GM18909 (cell line): ENCODE results near the gene RNPC3.
"Not testable (repeated sequence)": the region's sequence is repeated elsewhere in the genome, so short reads cannot be mapped to it uniquely, and the experiment has no call there.

Source experiments
- ATAC-seq: cut with Tn5 transposase; IDR thresholded peaks from one replicate; pipeline ENCODE4 v1.9.1; 2021; ENCODE audit warnings: mild to moderate bottlenecking; ENCODE audit not compliant: unreplicated experiment, poor library complexity

The RNPC3 gene

GRCh38 chr1:103546496-103546895 is 21.0 kb downstream of the RNPC3 start:
- no peak for ATAC-seq

GRCh38 chr1:103547840-103548239 is 22.3 kb downstream of the RNPC3 start:
- ATAC-seq: no peak

DNA sequence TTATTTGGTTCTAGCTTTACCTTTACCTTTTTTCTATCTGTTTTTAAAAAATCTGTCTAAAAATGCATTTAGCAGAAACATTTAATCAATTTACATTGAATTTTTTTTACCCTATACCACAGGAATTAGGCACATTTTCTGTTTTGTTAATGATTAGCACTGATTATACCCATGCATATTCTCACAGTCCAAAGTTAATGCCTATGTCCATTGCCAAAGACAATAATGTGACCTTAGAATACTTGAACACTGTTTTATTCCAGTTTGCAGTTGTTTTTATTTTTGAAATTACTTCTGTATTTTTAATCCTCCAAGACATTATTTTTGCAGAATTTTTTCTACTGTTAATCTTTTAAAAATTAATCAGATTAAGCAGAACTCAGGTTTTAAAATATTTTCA is 34.9 kb downstream of the RNPC3 start:
- no peak for ATAC-seq

DNA sequence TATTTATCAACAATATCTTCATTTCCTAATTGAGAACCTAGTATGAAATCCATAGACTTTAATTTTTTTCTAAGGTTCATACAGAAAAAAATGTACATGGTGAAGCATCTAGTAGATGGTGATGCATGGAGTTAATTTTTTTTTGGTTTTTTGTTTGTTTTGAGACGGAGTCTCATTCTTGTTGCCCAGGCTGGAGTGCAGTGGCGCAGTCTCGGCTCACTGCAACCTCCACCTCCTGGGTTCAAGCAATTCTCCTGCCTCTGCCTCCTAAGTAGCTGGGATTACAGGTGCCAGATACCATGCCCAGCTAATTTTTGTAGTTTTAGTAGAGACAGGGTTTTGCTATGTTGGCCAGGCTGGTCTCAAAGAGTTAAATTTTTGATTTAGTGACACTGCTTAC is 35.6 kb downstream of the RNPC3 start:
- not testable (repeated sequence) for ATAC-seq

- peak; percentile 91 for ATAC-seq
Measured at GRCh38 chr1:103561643-103562395, 36.3 kb downstream of the RNPC3 start.

GRCh38 chr1:103563056-103563455 is 37.6 kb downstream of the RNPC3 start:
- ATAC-seq: no peak

- no peak for ATAC-seq
Measured at GRCh38 chr1:103569493-103569892, 44.0 kb downstream of the RNPC3 start.

- not testable (repeated sequence) for ATAC-seq
Measured at GRCh38 chr1:103571289-103571688, 45.8 kb downstream of the RNPC3 start, which contains the start of gene AMY2B. Gene AMY2B (plus strand): TSS chr1:103571589. CDS start chr1:103571603, 14 bp downstream.

DNA sequence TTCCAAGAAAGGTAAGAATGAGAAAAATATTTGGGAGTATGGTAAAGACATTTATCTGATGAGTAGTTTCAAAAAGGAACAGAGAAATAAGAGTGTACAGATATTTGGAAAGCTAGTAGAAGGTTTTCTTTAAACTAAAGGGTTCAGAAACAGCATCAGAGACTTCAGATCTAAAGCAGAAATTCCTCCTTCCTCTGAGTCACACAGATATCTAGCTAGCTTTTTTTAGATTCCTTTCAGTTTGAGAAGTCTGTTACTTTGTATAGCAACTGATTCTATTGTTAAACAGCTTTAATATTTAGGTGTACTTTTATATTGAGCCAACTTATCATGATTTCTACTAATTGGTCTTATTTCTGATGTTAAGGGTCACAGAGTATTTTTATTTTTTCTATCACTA is 50.6 kb downstream of the RNPC3 start:
- no peak for ATAC-seq

- not testable (repeated sequence) for ATAC-seq
Measured at GRCh38 chr1:103576784-103577183, 51.3 kb downstream of the RNPC3 start.

DNA sequence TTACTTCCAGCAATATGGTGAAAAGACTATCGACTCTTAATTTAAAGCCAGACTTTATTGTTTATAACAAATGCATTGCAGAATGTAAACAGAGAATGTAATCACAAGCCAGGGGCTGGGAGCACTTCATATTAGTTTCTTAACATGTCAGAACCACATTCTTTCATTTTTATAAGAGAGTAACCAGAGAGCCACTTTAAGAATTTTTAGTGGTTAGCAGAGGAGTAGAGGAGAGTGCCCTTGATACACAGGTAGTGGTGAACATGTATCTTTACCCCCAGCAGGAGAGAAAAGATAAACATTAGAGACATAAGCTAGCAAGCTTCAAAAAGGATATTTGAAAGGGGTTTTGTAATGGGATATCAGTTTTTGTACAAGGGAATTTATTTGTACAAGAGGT is 57.0 kb downstream of the RNPC3 start:
- no peak for ATAC-seq

GRCh38 chr1:103583887-103584286 is 58.4 kb downstream of the RNPC3 start:
- no peak for ATAC-seq

DNA sequence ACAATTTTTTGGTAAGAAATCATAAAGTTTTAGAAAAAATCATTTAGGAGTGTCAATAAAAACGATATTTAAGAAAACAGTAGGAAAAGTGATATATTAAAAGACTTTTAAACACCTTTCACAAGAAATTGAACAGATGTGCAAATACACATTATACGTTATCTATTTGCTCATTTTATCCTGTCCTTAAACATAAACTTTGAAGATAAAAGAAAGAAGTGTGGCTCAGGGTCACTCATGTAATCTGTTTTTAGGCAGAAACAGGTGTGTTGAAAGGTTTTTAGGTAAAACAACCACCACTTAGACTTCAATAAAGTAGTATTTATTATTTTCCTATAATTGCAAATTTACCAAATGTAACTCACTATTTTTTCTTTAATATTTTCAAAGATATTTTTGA is 59.0 kb downstream of the RNPC3 start:
- no peak for ATAC-seq

GRCh38 chr1:103602740-103603139 is 77.2 kb downstream of the RNPC3 start:
- not testable (repeated sequence) for ATAC-seq
